Measurements from ENCODE around the gene GATA2.

The GATA2 gene

GRCh38 chr3:128488636-128488990 is 4.4 kb downstream of the GATA2 start:
- no peak for FAIRE-seq

GRCh38 chr3:128487813-128488635 is 5.0 kb downstream of the GATA2 start:
- DNase-seq (ENCODE audit: low spot score): no peak
- FAIRE-seq: no peak

More at GRCh38 chr3:128488636-128488990, 4.4 kb downstream of the GATA2 start:
- DNase-seq (ENCODE audit: low spot score): no peak

- no peak for FAIRE-seq
Measured at GRCh38 chr3:128487538-128487812, 5.5 kb downstream of the GATA2 start.

DNA sequence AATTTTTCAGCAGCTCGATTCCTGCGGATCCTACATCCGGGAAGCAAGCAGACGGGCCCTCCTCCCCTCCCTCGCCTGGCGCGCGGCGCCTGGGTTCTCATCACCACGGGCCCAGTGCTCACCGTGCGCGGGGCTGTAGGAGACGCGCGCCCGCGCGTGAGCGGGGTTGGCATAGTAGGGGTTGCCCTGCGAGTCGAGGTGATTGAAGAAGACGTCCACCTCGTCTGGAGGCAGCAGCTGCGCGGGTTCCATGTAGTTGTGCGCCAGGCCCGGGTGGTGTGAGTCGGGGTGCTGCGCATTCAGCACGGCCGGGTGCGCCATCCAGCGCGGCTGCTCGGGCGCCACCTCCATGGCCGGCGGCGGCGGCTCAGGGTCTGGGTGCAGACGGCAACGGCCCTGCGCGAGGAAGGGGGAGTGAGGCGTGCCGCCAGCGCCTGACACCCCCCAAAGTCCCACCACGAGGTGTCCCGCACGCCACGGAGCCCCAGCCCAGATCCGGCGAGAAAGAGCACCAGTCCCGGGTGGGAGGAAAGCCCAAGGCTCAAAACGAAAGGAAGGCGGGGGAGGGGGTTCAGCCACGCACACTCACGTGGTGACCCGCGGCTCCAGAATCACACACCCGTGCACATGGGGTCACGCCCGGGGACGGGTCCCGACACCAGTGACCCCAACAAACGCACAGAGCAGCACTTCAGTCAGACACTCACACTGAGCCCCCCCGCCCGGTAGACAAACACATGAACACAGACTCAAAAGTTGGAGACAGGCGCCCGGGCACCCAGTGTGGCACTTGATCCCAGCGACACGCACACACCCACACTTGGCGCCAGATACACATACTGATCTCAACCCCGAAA is 6.1 kb downstream of the GATA2 start:
- FAIRE-seq: peak; percentile 13
- DNase-seq (ENCODE audit: low spot score): no peak

More at GRCh38 chr3:128487538-128487812, 5.5 kb downstream of the GATA2 start:
- DNase-seq (ENCODE audit: low spot score): no peak

GRCh38 chr3:128486205-128486628 is 6.8 kb downstream of the GATA2 start:
- DNase-seq (ENCODE audit: low spot score) (no peak), FAIRE-seq (no peak)

- no peak for FAIRE-seq
Measured at GRCh38 chr3:128485282-128486204, 7.5 kb downstream of the GATA2 start.

GRCh38 chr3:128484404-128485281 is 8.4 kb downstream of the GATA2 start:
- FAIRE-seq: no peak
- no peak for DNase-seq (ENCODE audit: low spot score)

More at GRCh38 chr3:128485282-128486204, 7.5 kb downstream of the GATA2 start:
- DNase-seq (ENCODE audit: low spot score): no peak

DNA sequence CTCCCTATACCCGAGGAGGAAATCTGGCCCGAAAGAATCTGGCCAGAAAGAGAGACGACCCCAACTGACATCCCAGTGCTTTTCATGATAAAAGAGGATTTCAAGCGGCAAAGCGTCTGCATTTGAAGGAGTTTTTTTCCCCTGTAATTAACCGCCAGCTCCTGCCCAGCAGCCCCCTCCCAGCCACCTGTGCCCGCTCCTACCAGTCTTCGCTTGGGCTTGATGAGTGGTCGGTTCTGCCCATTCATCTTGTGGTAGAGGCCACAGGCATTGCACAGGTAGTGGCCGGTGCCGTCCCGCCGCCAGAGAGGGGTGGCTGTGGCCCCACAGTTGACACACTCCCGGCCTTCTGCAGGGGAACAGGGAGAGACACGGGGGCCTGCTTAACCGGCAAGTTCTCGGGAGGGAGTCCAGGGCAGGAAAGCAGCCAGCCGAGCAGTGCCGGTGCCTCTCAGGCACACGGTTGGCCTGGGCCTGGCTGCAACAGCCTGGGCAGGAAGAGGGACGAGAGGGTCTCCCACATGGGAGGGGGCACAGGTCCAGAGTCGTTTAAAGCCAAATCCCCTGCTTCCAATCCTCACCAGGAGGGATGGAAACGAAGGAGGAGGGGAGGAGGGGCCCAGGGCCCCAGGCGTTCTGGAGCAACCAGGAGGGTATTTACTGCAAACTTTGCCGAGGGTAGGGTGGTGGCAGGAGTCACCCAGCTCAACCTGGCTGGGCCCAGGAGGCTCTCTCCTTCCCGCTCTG is 9.2 kb downstream of the GATA2 start:
- DNase-seq (ENCODE audit: low spot score) (no peak), FAIRE-seq (no peak)

GRCh38 chr3:128482666-128483656 is 10.0 kb downstream of the GATA2 start:
- FAIRE-seq: no peak
- peak; percentile 86 for DNase-seq (ENCODE audit: low spot score)

GRCh38 chr3:128482175-128482574 is 10.8 kb downstream of the GATA2 start:
- FAIRE-seq (no peak), DNase-seq (ENCODE audit: low spot score) (no peak)

DNA sequence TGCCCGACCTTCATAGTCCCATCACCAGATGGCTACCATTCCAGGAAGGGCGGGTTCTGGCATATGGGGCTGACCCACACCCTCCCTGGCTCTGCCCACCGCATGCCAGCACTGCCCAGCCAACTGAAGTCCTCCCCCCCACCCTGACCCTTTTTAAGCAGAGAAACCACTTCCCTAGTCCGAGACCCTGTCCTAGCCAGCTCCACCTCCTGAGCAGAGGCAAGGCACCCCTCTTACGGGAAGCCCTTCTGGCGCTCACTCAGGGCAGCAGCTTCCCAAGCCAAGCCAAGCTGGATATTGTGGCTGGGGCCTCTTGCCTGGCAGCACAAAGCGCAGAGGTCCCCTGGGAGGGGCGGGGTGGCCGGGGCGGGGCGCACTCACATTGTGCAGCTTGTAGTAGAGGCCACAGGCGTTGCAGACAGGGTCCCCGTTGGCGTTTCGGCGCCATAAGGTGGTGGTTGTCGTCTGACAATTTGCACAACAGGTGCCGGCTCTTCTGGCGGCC is 11.5 kb downstream of the GATA2 start:
- DNase-seq (ENCODE audit: low spot score) (no peak), FAIRE-seq (no peak)

GRCh38 chr3:128480717-128481437 is 12.1 kb downstream of the GATA2 start:
- no peak for DNase-seq (ENCODE audit: low spot score)
- FAIRE-seq: no peak

DNA sequence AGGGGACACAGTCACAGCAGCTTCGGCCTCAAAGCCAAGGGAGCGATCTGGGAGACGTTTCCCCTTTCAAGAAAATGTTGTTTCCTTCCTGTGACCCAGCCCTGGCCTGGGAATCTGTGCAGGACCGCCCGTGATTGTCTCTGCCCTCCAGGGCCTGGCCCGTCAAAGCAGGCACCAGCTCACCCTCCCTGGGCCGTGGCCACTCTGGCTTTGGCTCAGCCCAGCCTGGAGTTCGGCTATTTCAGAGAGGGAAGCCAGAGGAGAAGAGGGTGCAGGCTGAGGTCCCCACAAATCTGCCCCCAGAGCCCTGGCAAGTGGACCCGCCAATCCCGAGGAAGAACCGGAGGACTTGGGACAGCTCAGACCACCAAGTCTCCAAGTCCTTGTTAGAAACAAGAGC is 12.7 kb downstream of the GATA2 start:
- no peak for DNase-seq (ENCODE audit: low spot score)
- no peak for FAIRE-seq

GRCh38 chr3:128479558-128480086 is 13.4 kb downstream of the GATA2 start:
- no peak for FAIRE-seq
- DNase-seq (ENCODE audit: low spot score): no peak

DNA sequence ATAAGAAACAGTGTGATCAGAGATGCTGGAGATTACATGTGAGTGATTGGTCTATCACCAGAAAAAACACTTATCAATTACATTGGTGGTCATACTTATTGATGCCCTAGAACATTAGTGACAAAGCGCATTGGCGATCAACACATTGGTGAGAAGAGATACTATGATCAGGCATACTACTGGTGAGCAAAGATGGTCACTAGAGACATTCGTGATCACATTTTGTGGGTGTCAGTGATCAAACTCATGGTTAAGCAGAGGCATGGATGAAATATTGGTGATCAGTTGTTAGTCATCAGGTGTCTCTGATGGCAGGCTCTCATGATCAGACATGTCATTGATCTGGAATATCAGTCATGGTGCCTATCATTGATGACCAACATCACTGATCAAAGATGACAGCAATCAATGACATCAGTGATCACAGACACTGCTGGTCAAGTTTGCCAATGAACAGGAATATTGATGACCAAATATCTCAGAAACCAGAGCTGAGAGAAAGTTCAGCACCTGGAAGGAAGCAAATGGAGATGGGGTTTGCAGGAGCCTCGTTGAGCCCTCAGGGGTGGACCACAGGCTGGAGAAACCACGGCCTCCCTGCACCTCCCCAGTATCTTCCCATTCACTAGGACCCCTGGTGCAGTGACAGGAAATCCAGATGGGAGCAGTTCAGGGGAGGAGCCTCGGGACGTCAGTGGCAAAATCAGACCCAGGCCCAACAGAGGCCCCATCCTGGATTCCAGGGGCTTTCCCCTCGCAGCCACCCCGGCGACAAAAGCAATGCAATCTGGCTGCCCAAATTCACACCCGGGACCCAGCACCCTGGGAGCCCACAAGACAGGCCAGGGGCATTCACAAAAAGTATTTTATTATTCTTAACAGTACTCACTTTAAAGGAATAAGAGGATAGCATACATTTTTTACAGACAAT is 14.2 kb downstream of the GATA2 start:
- FAIRE-seq (no peak), DNase-seq (ENCODE audit: low spot score) (no peak)

DNA sequence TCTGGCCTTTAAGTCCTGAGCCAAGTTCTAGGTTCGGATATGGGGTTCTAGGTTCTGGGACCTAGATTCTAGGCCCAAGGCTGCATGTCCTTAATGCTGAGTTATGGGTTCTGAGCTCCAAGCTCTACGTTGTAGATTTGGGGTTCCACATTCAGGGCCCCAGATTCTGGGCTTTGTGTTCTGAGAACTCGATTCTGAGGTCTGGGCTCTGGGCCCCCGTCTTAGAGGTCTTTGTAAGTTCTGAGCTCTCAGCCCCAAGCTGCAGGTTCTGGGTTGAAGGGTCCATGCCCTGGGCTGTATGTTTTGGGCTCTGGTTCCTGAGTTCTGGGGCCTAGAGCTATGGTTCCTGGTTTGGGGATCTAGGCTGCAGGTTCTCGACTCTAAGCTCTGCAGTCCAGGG is 16.3 kb downstream of the GATA2 start:
- FAIRE-seq (no peak), DNase-seq (ENCODE audit: low spot score) (no peak)

Data from urothelium cell line (cell line).